HG03060 (cell line): Measurements from ENCODE around the gene LEF1.
"Not testable (repeated sequence)": the region's sequence is repeated elsewhere in the genome, so short reads cannot be mapped to it uniquely, and the experiment has no call there.

ENCODE experiments used
- ATAC-seq: cut with Tn5 transposase; IDR thresholded peaks from one replicate; pipeline ENCODE4 v1.9.1; 2021; ENCODE audit warnings: low read depth, moderate number of reproducible peaks; ENCODE audit not compliant: unreplicated experiment

LEF1 gene

DNA sequence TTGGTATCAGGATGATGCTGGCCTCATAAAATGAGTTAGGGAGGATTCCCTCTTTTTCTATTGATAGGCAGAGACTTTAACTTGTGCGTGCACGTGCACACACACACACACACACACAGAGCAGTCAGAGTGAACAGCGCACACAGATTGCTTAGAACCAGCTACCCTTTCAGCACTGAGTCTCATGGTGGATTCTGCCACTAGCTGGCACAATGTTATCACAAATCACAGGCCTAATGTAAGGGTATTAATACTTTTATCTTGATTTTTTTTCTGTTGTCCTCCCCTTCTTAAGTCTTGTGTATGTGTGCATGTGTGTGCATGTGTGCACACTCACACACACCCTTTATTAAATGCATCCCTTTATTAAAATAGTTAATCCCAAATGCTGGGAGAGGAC is 125.8 kb downstream of the LEF1 start:
- no peak for ATAC-seq

DNA sequence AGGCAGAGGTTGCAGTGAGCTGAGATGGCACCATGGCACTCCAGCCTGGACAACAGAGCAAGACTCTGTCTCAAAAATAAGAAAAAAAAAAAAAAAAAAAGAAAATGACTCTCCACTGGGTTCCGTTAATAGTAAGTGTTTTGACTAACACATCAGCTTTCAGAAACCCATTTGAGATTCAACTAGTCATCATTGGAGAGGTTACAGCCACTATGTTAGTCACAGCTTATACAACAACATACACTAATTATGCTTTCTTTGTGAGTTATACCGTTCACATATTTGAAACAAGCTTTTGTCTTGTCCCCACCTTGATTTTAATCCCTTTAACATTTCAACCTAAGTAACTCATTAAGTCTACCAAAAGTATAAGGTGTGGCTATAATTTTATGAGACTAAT is 130.8 kb downstream of the LEF1 start:
- no peak for ATAC-seq

DNA sequence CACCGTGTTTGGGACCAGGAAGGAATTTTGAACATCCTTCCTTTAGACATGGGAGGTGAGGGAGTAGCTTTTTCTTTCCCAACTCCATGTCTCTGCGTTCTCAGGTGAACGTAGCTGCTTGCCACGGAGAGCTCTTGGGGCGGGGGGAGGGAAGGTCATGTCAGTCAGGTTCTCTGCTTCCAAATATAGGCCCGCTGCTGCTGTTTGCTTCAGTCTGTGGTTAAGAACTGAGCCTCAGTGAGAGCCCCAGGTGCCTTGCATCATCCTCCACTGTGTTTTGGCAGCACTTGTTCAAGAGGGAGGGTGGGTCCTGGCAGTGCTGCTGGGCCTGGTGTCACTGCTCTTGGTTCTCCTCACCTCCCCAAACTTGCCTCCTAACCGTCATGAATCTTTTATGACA is 132.5 kb downstream of the LEF1 start:
- peak; percentile 89 for ATAC-seq

DNA sequence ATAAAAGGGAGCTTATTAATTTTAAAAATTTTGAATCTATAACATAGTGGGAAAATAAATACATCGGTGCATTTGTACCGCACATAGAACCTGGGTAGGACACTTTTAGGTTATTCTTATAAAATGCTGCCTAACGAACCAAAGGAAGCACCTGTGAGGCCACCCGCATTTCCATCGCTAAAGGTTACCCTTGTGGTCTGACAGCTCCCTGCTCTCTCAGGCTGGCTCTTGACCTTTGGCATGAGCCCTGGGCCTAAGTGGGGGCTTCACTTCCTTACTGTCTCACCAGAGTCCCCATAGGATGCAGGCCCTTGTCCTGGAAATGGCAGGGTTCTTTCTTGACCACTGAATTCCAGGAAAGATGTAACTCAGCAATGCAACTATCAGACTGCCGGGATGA is 133.0 kb downstream of the LEF1 start:
- ATAC-seq = peak; percentile 18

DNA sequence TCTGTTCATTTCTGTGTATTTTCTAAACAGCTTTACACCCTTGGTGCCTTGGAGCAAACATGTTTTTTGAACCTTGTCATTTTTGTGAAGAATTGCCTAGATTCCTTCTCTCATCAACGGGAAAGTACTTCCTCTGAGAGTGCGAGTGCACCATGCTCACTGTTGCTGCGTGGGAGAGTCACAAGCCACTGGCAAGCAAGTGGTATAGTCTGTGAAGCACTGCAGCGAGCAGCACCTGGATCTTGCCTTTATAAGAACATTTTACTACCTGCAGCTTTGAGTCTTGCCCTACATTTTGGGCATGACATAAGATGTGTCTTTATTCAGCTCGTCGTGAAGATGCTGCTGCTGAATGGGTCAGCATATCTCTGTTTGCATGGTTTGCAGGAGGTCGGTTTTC is 134.2 kb downstream of the LEF1 start:
- no peak for ATAC-seq

DNA sequence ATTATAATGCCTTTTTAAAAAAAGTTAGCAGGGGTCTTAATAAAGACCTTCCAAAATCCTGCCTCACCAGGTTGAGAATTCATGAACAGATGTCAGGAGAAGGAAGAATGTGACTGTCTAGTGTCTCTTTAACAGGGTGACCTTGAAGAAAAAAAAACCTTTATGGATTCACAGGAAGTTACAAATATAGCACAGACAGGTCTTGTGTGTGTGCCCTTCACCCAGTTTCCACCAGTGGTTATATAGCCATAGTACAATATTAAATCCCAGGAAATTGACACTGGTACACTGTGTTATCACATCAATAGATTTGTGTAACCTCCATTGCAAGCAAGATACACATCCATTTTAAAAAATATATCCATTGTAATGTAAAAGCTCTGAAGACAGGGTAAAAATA is 135.4 kb downstream of the LEF1 start:
- ATAC-seq = no peak

DNA sequence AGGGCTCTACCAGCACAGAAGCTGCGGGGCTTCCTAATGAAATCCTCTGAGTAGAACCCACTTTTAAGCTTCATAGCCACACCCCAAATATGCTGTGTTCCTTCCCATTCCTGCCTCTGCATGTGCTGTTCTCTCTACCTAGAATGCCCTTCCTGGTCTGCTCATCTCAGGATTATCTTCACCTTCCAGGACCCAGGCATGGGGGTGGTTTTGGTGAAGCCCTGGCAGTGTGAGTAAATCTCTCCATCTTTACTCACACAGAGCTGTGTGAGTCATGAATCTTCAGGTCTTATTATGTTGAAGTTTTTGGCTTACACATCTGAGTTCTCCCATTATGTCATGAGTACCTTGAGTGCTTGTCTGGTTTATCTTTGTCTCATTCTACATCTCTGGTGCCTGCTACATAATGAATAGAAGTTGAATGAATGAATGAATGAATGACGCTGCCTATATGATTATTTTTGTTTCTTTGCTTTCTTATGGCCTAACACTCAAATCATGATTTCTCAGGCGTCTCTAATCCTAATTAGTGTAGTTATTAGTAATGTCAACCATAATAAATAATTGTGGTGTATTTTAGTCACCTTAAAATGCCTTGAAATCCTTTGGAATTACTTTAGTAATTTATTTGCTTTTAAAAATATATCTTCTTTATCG is 137.2 kb downstream of the LEF1 start:
- no peak for ATAC-seq

DNA sequence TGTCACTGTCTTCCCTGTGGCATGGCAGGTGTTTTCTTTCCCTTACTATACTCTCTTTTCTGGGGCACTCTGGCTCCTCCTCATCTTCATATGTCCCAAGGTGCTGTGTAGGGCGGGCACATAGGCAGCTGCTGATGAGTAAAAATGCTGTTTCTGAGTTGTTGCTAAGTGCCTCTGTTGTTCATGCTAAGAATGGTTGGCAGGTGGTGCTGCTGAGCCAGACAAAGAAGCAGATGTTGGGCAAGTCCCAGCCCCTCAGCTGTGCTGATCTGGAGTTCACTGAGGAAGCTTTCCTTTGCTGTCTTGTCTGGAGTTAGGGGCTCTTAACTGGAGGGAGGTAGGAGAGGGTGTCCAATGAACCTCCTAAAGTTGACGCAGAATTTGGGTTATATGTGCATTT is 138.4 kb downstream of the LEF1 start:
- ATAC-seq = peak; percentile 88

DNA sequence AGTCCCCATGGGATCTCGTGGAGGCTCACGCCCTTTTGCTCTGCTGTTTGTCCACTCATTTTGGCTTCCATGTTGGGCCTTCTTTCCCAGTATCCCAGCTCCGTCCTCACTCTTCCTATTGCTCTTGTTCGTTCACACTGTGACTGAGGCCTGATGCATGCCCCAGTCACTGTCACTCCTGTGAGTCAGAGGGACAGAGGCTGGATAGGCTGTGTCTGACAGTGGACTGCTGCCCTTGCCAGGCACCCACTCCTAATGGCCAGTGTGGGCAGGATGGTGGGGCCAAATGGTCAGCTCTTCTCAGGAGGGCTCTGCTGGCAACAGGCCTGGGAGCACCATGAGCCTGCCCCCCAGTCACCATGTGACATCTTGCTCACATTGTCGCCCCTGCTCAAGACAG is 139.0 kb downstream of the LEF1 start:
- no peak for ATAC-seq

DNA sequence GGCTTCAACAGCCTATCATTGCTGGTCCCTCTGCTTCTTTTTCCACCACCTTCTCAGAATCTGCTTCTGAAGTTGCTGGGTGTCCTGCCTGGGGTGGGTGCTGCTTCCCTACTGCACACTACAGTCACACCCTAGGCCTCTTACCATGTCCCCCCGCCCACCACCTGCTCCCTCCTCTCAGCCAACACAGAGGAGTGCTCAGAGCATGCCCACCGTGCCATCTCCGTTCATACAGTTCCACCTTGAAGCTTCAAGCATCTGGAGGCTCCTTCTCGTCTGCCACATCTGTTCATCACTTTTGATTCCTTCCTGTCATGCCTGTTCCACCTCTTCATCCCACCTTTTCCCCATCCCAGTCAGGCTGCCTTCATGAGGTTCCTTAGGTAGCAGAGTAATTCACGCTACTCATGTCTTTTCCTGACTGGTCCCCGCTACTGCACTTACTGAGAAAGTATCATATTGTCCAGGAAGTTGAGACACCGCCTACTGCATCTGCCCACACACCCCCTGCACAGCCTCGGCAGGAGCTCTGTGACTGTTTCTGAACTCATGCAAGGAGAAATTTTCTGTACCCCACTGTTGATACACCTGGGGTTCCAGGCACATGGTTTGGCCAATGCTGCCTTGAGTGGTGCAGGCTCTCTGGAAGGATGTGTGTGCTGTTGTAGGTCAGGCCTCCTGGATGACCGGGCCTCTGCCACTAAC is 139.6 kb downstream of the LEF1 start:
- no peak for ATAC-seq

DNA sequence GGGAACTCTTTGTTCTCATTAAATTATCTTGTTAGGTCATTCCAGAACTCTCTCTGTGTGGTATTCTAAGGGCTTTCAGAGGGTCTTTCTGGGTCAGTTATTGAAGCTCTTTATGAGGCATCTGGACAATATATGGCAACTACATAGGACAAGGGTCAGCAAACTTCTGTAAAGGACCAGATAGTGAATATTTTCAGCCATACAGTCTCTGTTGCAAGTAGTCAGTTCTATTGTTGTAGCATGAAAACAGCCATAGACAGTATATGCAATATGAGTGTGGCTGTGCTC is 143.9 kb downstream of the LEF1 start:
- ATAC-seq = no peak

DNA sequence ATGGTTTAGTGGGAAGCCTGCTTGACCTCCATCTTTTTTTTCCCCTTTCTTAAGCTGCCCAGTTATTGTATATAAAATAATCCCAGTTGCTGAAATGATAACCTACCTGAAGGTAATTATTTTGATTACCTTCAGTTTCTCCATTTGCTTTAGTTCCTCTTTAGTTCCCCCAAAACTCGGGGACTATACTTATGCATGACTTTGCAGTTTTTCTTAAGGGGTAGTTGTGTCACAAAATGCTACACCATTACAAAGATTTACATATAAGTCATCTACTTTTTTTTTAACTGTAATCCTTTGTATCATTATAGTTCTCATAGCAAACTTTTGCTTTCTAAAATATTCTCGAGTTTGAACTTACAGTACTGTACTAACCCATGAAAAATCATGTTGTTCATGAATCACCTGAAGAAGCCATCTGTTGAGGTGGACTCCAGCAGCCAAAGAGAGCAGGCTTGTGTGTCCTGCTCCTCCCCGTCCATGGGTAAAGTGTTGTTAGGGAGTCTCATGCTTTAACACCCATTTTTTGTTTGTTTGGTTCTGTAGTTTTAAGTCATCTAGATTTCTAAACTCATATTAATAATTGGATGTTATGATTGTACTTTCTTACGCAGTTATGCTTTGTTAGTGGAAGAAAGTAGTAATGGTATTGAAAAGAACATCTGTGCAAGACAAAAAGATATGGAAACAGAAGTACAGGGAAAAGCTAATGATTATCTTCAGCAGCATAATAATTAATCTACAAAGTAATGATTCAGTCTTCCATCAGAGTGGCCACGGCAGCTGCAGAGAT is 144.5 kb downstream of the LEF1 start:
- no peak for ATAC-seq

DNA sequence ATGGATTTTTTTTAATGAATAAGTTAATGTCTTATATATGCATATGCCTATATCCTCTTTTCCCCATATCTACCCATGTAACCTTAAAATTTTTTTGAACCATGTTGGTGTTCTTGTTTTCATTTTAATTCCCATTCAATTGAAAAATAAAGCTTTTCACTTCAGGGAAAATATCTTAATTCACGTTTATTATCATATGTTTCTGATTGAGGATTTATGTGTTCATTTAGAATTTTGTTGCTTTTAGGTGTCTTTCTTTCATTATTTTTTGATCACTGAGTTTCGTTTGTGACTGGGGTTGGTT is 149.9 kb downstream of the LEF1 start:
- no peak for ATAC-seq

DNA sequence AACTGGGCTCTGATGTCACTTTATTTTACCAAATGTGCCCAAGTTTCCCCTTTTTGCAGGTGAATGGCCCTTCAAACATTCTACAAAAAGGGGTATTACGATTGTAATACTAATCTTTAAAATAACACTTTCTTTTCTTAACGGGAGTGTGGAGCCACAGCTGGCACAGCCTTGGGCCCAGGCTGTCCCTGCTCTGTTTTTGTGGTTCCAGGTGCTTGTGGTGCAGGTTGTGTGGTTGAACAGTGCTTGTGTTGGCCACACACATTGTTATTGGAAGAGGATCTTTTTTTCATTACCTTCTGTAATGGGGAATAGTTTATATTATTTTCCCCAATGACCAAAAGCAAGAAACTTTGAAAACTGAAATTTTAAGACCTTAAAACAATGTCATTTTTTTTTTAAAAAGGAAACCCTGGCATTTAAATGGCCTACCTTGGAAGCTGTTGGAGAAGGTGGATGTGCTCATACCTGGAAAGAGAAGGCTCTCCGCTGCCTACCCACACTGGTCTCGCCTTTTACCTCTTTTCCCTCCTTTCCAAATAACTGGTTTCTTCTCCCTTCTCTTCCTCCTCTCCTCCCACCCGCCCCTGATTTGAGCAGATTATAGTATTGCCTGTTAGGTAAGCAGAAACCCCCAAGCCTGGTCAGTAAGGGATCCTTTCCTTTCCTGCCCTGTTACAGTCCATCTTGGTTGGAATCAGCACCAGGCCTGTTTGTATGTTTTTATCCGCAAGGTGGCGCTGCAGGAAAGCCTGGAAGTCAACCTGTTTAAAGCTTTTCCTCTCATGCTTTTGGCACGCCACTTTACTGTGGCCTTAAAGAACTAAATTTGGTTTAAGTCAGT is 150.5 kb downstream of the LEF1 start:
- ATAC-seq = no peak

DNA sequence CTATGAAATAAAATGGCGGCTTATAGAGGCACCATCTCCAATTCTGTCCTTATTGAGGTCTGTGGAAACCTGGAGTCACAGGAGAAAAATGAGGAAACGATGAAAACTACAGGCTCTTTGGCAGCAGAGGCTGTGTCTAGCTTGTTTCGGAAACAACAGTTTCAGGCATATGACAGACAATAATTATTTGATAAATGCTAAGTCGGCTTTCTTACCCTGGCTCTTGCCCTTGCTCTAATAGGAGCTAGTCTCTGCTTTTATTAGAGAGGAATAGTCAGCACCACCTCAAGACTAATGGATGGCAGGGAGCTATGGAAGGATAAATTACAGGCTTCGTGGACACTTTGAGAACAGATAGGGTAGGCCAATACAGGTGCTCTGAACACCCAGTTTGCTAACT is 154.8 kb downstream of the LEF1 start:
- ATAC-seq = no peak

DNA sequence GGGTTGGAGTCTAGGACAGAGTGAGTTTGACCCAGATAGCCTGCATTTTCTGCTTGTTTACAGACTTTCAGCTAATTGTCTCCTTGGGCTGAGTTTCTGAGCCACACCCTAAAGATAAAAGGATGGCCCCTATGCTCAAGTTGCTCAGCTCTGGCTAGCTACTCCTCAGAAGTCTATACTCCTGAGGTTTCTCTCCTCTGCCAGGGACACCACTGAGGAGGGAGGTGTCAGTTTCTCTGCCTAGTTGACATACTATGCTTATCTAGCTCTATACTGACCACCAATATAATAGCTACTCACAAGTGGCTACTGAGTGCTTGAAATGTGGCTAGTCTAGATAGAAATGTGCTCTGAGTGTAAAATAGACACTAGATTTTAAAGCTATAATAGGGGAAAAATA is 155.4 kb downstream of the LEF1 start:
- ATAC-seq = no peak

DNA sequence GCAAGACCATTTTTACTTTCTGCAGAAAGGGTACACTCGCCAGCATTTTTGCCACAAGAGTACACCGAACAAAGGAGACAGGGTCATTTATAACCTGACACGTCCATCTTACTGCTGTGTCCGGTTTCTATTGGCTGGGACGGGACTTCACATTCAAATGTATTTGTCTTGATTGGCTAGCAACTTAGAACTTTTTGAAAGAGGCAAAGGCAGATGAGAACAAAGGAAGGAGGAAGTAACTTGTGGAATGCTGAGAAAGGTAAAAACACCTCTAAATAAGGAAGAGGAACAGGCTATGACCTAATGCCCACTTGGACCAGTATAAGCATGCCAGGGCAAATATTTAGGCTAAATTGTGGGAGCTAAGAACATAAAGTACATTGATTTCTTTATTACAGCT is 156.3 kb downstream of the LEF1 start:
- not testable (repeated sequence) for ATAC-seq

DNA sequence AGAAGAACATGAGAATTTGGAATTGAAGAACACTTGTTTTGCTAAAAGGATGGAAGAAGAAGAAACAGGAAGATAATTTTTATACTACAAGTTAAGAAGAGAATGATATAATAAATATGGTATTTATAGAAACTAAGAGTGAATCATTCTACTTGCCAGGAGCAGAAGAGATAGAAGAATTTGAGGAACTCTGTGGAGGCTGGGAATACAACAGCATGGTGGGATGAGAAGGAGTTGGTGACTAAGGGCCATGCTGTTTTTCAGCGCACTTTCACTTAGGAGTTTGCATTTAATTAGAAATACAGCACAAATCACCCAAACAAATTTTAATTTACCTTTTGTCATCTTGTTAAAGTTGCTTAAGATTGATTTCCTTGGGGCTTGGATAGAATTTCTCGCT is 158.6 kb downstream of the LEF1 start:
- ATAC-seq = no peak

DNA sequence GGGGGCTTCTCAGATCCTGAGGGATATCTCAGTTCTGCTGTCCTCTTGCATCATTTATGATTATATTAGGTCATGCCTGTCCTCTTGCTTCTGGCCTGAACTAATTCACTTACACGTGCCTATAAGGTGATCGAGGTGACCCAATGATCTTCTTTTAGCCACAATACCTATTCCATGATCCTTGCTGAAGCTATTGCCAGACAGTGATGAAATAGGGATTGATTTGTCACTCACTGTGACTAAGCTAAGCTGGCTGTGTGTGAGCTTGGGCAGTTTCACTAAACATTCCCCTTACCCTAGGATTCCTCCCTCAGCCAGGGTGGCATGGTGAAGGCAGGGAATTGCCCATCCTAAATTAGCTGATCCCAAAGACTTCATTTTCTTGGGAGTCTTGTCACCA is 160.0 kb downstream of the LEF1 start:
- no peak for ATAC-seq

DNA sequence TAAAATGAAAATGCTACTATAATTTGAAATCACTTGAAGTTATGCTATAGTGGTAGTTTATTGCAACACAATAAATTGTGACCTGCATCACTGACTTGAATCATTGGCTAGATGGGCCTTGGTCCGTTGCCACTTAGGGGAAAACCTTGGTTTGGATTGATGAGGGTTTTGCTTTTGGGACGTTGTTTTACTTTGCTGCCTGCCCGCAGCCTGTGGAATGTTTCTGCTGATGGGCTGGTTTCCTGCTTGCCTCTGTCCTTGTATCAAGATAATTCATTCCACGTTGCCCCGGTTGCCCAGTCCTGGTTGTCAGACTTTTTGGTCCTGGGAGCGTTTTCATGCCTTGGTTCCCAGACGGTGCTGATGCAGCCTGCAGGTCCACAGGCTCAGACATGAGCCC is 160.7 kb downstream of the LEF1 start:
- no peak for ATAC-seq

DNA sequence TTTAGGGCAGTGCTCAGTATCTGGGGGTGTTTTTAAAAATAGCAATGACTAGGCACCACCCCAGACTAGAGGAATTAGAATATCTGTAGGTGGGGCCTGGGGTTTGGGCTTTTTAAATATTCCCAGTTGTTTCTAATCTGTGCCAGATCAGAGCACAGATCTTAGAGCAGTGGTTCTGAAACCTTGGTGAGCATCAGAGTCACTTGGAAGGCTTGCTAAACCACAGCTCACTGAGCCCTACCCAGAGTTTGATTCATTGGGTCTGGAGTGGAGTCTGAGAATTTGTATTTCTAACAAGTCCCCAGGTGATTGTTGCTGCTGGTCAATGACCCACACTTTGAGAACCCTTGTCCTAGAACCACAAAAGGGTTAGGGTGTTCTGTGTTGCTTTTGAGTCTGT is 162.4 kb downstream of the LEF1 start:
- ATAC-seq = no peak
